Measurements from ENCODE around the gene ATG10. TPM values are rescaled to one million over a fixed set of nuclear protein-coding genes. Genes with fewer than 3 reads are reported as not detected.

The ATG10 gene
- total RNA-seq, 4 donors from 2014 or later: 8.4 to 10.6 TPM; not detected in 2

- Histone ChIP-seq H3K4me1 (no peaks in the 10 kb centered on the region), H3K36me3 (no peaks in the 10 kb centered on the region), H3K27me3 (no peaks in the 10 kb centered on the region), H3K4me3 (peak overlapping the region in 1 of 4 donors; percentile 5), H3K9me3 (no peaks in the 10 kb centered on the region), H3K27ac (no peak overlapping the region)
- 32 to 43% methylated on average over 2 of the region's 2 CpGs for WGBS, 2 donors (ENCODE audit: low coverage in 1 of 2)
- intact Hi-C loops (cut with DNase I; ENCODE audit: low total_unique reads) (no loop called here), in situ Hi-C loops (cut with MboI; ENCODE audit: low pct_ligation_motif_present in 1 of 4, low pct_unique_long_range_greater_than_20kb in 1 of 4, low sequenced_read_pairs in 3 of 4) (no loop called here)
- TF ChIP-seq POLR2AphosphoS5 (IDR thresholded peaks at IDR 0.05) (no peak), CTCF (IDR thresholded peaks at IDR 0.05) (no peak), EP300 (IDR thresholded peaks at IDR 0.05; ENCODE audit: low read depth) (no peak), POLR2A (IDR thresholded peaks at IDR 0.05) (no peak)
- DNase-seq: no peak
These were observed 96.9 kb downstream of the ATG10 start for GRCh38 chr5:82068723-82069122.

- in situ Hi-C loops (cut with MboI; ENCODE audit: low pct_ligation_motif_present in 1 of 4, low pct_unique_long_range_greater_than_20kb in 1 of 4, low sequenced_read_pairs in 3 of 4) (no loop called here), intact Hi-C loops (cut with DNase I; ENCODE audit: low total_unique reads) (no loop called here)
- Histone ChIP-seq H3K4me1 (no peaks in the 10 kb centered on the region), H3K4me3 (no peak overlapping the region), H3K27me3 (no peaks in the 10 kb centered on the region), H3K27ac (no peak overlapping the region), H3K9me3 (no peaks in the 10 kb centered on the region), H3K36me3 (no peaks in the 10 kb centered on the region)
- DNase-seq: no peak
- TF ChIP-seq EP300 (IDR thresholded peaks at IDR 0.05; ENCODE audit: low read depth) (no peak), POLR2AphosphoS5 (IDR thresholded peaks at IDR 0.05) (no peak), POLR2A (IDR thresholded peaks at IDR 0.05) (no peak), CTCF (IDR thresholded peaks at IDR 0.05) (no peak)
- WGBS, 2 donors (ENCODE audit: low coverage in 1 of 2): 79% methylated on average over 2 of the region's 2 CpGs; no CpG with 5 or more reads in 1 of the 2 donors
These were observed 100.3 kb downstream of the ATG10 start for GRCh38 chr5:82072138-82072537.

- no peak for DNase-seq
- TF ChIP-seq POLR2AphosphoS5 (IDR thresholded peaks at IDR 0.05) (no peak), POLR2A (IDR thresholded peaks at IDR 0.05) (no peak), CTCF (IDR thresholded peaks at IDR 0.05) (no peak), EP300 (IDR thresholded peaks at IDR 0.05; ENCODE audit: low read depth) (no peak)
- Histone ChIP-seq H3K4me1 (no peaks in the 10 kb centered on the region), H3K36me3 (no peaks in the 10 kb centered on the region), H3K27ac (no peak overlapping the region), H3K27me3 (no peaks in the 10 kb centered on the region), H3K4me3 (no peak overlapping the region), H3K9me3 (no peaks in the 10 kb centered on the region)
- WGBS, 2 donors (ENCODE audit: low coverage in 1 of 2): 90 to 100% methylated on average over 1 of the region's 1 CpG
- in situ Hi-C loops (cut with MboI; ENCODE audit: low pct_ligation_motif_present in 1 of 4, low pct_unique_long_range_greater_than_20kb in 1 of 4, low sequenced_read_pairs in 3 of 4) (no loop called here), intact Hi-C loops (cut with DNase I; ENCODE audit: low total_unique reads) (no loop called here)
These were observed 101.4 kb downstream of the ATG10 start for GRCh38 chr5:82073179-82073578.

GRCh38 chr5:82074950-82075349 lies 103.1 kb downstream of the ATG10 start:
- Histone ChIP-seq H3K27me3 (no peaks in the 10 kb centered on the region), H3K36me3 (no peaks in the 10 kb centered on the region), H3K27ac (no peak overlapping the region), H3K4me3 (no peak overlapping the region), H3K4me1 (no peaks in the 10 kb centered on the region), H3K9me3 (no peaks in the 10 kb centered on the region)
- 67 to 75% methylated on average over 2 of the region's 2 CpGs for WGBS, 2 donors (ENCODE audit: low coverage in 1 of 2)
- intact Hi-C loops (cut with DNase I; ENCODE audit: low total_unique reads) (no loop called here), in situ Hi-C loops (cut with MboI; ENCODE audit: low pct_ligation_motif_present in 1 of 4, low pct_unique_long_range_greater_than_20kb in 1 of 4, low sequenced_read_pairs in 3 of 4) (no loop called here)
- no peak for TF ChIP-seq POLR2A (IDR thresholded peaks at IDR 0.05)
- TF ChIP-seq POLR2AphosphoS5 (IDR thresholded peaks at IDR 0.05): no peak
- no peak for TF ChIP-seq CTCF (IDR thresholded peaks at IDR 0.05)
- no peak for DNase-seq

Data from transverse colon (tissue), 4 donors.